ENCODE measurements around the gene DENND2A. TPM values are rescaled to one million over a fixed set of nuclear protein-coding genes. Genes with fewer than 3 reads are reported as not detected.

Gene DENND2A
- total and polyA plus RNA-seq, 10 of the 15 experiments (the other 5 are each of a cell fraction or from before 2014, with no cell fraction given): 0.01 TPM; not detected in 9

DNA sequence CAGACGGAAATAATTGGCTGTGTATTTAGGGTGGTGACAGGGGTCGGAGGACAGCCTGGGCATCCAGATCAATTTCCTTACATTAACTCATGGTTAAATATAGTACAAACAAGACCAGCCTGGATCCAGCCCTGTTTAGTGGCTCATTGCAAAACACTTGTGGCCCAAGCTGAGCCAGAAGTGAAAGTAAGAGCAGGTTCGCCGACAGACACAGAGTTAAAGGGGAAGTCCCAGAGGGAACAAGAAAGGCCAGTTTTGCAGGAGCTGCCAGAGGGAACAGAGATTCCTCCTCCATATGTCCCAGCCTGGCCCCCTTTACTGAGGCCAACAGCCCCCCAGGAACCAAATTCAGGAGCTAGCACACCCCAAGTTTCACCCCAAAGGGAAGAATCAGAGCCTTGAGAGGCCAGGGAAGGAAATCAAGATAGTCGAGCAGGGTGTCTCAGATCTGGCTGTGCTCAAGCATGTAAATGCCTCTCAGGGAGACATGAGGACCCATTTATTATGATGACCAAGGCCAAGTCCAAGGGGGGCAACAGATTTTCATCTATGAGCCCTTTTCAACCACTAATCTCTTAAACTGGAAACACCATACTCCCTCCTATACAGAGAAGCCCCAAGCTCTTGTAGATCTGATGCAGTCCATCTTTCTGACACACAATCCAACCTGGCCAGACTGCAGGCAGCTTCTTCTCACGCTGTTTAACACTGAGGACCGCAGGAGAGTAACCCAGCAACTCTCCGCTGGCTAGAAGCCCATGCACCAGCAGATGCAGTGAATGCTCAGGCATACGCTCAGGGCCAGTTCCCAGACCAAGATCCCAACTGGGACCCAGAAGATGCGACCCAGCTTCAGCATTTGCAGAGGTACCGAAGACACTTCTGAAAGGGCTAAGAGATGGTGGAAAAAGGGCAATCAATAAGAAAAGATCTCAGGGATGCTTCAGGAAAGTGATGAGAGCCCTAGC, 16.2 kb upstream of the DENND2A start:
- no peaks in the 10 kb centered on the region for H3K27me3 ChIP-seq (replicated peaks in 1 of 2; ENCODE audit: control insufficient read depth in 2 of 2, insufficient read depth in 2 of 2, low read length in 1 of 2)
- peak overlapping the region; percentile 9; the same call in 1 of the 2 replicates for H3K4me3 ChIP-seq
- peak overlapping the region; percentile 79 for H3K4me2 ChIP-seq (ENCODE audit: control insufficient read depth, insufficient read depth)
- H3K9ac ChIP-seq (ENCODE audit: control insufficient read depth, insufficient read depth, low read length): peak overlapping the region; percentile 39; the same call in 1 of the 2 replicates
- no peaks in the 10 kb centered on the region for H4K20me1 ChIP-seq (ENCODE audit: control insufficient read depth, insufficient read depth)
- in situ Hi-C loops (cut with MboI): loop anchor here (5.0 kb wide), 1 partner anchor 140 kb away; no protein-coding TSS in a partner anchor
- SMC1A ChIA-PET (ENCODE audit: uncharacterized antibody, unreplicated experiment): interaction anchor here (0.6 to 1.8 kb wide), 4 partner anchors 17 to 181 kb away, joined by 3 to 4 read pairs (median 4); no protein-coding TSS in a partner anchor
- no peak overlapping the region for H3K27ac ChIP-seq (ENCODE audit: control insufficient read depth, insufficient read depth)
- no TSS peak for BruUV-seq (replicated peaks)
- peak; percentile 96 for ATAC-seq
- intact Hi-C loops (cut with micrococcal nuclease; ENCODE audit: unreplicated experiment): loop anchor here (5.0 kb wide), 1 partner anchor 355 kb away; the partner anchor contains the start of gene MRPS33
- H2AFZ ChIP-seq (ENCODE audit: control insufficient read depth, low read depth, low read length): peak overlapping the region; percentile 76
- H3K4me1 ChIP-seq (ENCODE audit: control insufficient read depth, insufficient read depth, low read length): peaks cover 12% of the 10 kb centered on the region
- H3K9me3 ChIP-seq (replicated peaks; ENCODE audit: control insufficient read depth, insufficient read depth, low read length): no peaks in the 10 kb centered on the region
- POLR2A ChIA-PET: interaction anchor here (1.4 kb wide), 1 partner anchor 19 kb away, joined by 3 read pairs; no protein-coding TSS in a partner anchor
- CTCF ChIA-PET: interaction anchor here (0.7 to 2.8 kb wide), 6 partner anchors 9 to 180 kb away, joined by 3 to 21 read pairs (median 4); no protein-coding TSS in a partner anchor
- RAD21 ChIA-PET (ENCODE audit: unreplicated experiment): interaction anchor here (0.6 to 1.6 kb wide), 5 partner anchors 17 to 934 kb away, joined by 3 to 6 read pairs (median 4); no protein-coding TSS in a partner anchor
- TF ChIP-seq SMC3 (IDR thresholded peaks at IDR 0.05; ENCODE audit: borderline replicate concordance, low read length) (peak; percentile 16; the same call in 1 of the 2 replicates), MTA3 (IDR thresholded peaks at IDR 0.05; ENCODE audit: borderline replicate concordance, low read length) (no peak), KAT2A (conservative IDR thresholded peaks at IDR 0.05; ENCODE audit: control insufficient read depth, low read depth, low read length) (no peak), MXI1 (IDR thresholded peaks at IDR 0.05; ENCODE audit: low read depth, low read length) (no peak), SUPT20H (IDR thresholded peaks at IDR 0.05; ENCODE audit: borderline replicate concordance, control insufficient read depth, low read depth, low read length) (no peak), RAD21 (IDR thresholded peaks at IDR 0.05; ENCODE audit: insufficient read depth, low read depth, low read length) (no peak), IRF5 (IDR thresholded peaks at IDR 0.05; ENCODE audit: borderline replicate concordance) (no peak), KDM1A (IDR thresholded peaks at IDR 0.05; ENCODE audit: borderline replicate concordance) (no peak), IKZF1 (conservative IDR thresholded peaks at IDR 0.05) (0 out of 2 replicates have a peak, but pooled peaks have one; percentile 55), RUNX3 (IDR thresholded peaks at IDR 0.05; ENCODE audit: low read length) (peak; percentile 26; the same call in 1 of the 2 replicates), CREB1 (IDR thresholded peaks at IDR 0.05; ENCODE audit: low read depth) (no peak), SPI1 (IDR thresholded peaks at IDR 0.05; ENCODE audit: borderline replicate concordance, insufficient read depth, low read depth, low read length) (peak; percentile 69), ZNF384 (IDR thresholded peaks at IDR 0.05; ENCODE audit: borderline replicate concordance, low read depth, low read length) (no peak), IKZF2 (IDR thresholded peaks at IDR 0.05) (peak; percentile 39 to 50; a peak in 3 of 4 replicates), EED (IDR thresholded peaks at IDR 0.05; ENCODE audit: low read depth) (peak; percentile 82), MEF2B (IDR thresholded peaks at IDR 0.05; ENCODE audit: partially characterized antibody, poor library complexity, severe bottlenecking) (peak; percentile 7), RELB (IDR thresholded peaks at IDR 0.05; ENCODE audit: low read depth) (peak; percentile 19; the same call in 1 of the 2 replicates)
- no peak for DNase-seq (ENCODE audit: low read depth, low spot score)
- no peaks in the 10 kb centered on the region for H3K36me3 ChIP-seq (ENCODE audit: control insufficient read depth in 2 of 2, insufficient read depth in 2 of 2, low read length in 1 of 2)
- WGBS (ENCODE audit: insufficient coverage, insufficient replicate concordance, low lambda C conversion rate, missing lambda C conversion rate): 43% methylated on average over 11 of the region's 11 CpGs
- no peaks in the 10 kb centered on the region for H3K79me2 ChIP-seq (ENCODE audit: control insufficient read depth, insufficient read depth, low read length)
- FAIRE-seq: peak; percentile 95

Measured in GM12878 (cell line).